Neural cell (in vitro differentiated cells): ENCODE data around the gene WDR55. TPM values are rescaled to one million over a fixed set of nuclear protein-coding genes. Genes with fewer than 3 reads are reported as not detected.
"Not testable (repeated sequence)": the region's sequence is repeated elsewhere in the genome, so short reads cannot be mapped to it uniquely, and the experiment has no call there.

Experiments
- H2AFZ ChIP-seq: fragments of 200-600, 300-800 bp; sonication (generic), shearing (Covaris generic); 2 replicates; pipeline ENCODE4 v1.6.0; 2014; ENCODE audit warnings: low read depth, mild to moderate bottlenecking, antibody characterized with exemption, low read length, moderate library complexity
- H3F3A ChIP-seq: fragments of 200-600 bp; shearing (Covaris generic); 2 replicates; pipeline ENCODE4 v1.6.1; 2016; ENCODE audit warnings: mild to moderate bottlenecking, moderate library complexity, mixed read lengths, antibody characterized with exemption, low read length; ENCODE audit not compliant: insufficient read depth, poor library complexity, severe bottlenecking
- H3K27ac ChIP-seq: fragments of 200-600, 300-800 bp; sonication (generic), shearing (Covaris generic); 2 replicates; pipeline ENCODE4 v1.5.1; 2014; ENCODE audit warnings: mild to moderate bottlenecking, low read length, moderate library complexity
- H3K27me3 ChIP-seq: fragments of 300-800, 200-600 bp; sonication (generic), shearing (Covaris generic); 2 replicates; pipeline ENCODE4 v1.6.0; 2014; ENCODE audit warnings: mild to moderate bottlenecking, low read depth, low read length, moderate library complexity; ENCODE audit not compliant: insufficient read depth
- H3K36me3 ChIP-seq: fragments of 300-800, 200-600 bp; sonication (generic), shearing (Covaris generic); 2 replicates; pipeline ENCODE4 v1.5.1; 2014; ENCODE audit warnings: mild to moderate bottlenecking, antibody characterized with exemption, low read length, moderate library complexity; ENCODE audit not compliant: insufficient read depth
- H3K4me2 ChIP-seq: fragments of 300-800, 200-600 bp; sonication (generic), shearing (Covaris generic); 2 replicates; pipeline ENCODE4 v1.6.0; 2014; ENCODE audit warnings: mild to moderate bottlenecking, low read length
- H3K4me3 ChIP-seq: fragments of 300-800, 200-600 bp; sonication (generic), shearing (Covaris generic); 2 replicates; pipeline ENCODE4 v1.5.1; 2014; ENCODE audit warnings: mild to moderate bottlenecking, low read length, moderate library complexity
- H3K79me2 ChIP-seq: fragments of 200-600 bp; shearing (Covaris generic); replicated peaks from 2 replicates; pipeline ENCODE4 v1.6.0; 2014; ENCODE audit warnings: mild to moderate bottlenecking, low read length, moderate library complexity; ENCODE audit not compliant: insufficient read depth
- H3K9ac ChIP-seq: fragments of 300-800, 200-600 bp; sonication (generic), shearing (Covaris generic); 2 replicates; pipeline ENCODE4 v1.6.1; 2016; ENCODE audit warnings: mild to moderate bottlenecking, low read length, mixed read lengths
- H3K9me2 ChIP-seq: fragments of 200-600 bp; shearing (Covaris generic); 2 replicates; pipeline ENCODE4 v1.6.1; 2016; ENCODE audit warnings: mild to moderate bottlenecking, low read length, mixed read lengths; ENCODE audit not compliant: insufficient read depth
- H3K9me3 ChIP-seq: fragments of 200-600, 300-800 bp; sonication (generic), shearing (Covaris generic); 2 replicates; pipeline ENCODE4 v1.6.1; 2016; ENCODE audit warnings: mild to moderate bottlenecking, mixed run types, low read length, moderate library complexity, mixed read lengths
- H4K20me1 ChIP-seq: fragments of 200-600 bp; shearing (Covaris generic); 2 replicates; pipeline ENCODE4 v1.6.1; 2016; ENCODE audit warnings: mild to moderate bottlenecking, mixed run types; ENCODE audit not compliant: insufficient read depth
- CTCF ChIP-seq: fragments of 450-650 bp; IDR thresholded peaks from 2 replicates; pipeline ENCODE4 v1.5.1; 2014; ENCODE audit warnings: antibody characterized with exemption, mild to moderate bottlenecking, moderate library complexity; ENCODE audit not compliant: poor library complexity, severe bottlenecking
- EP300 ChIP-seq: fragments of 450-650 bp; conservative IDR thresholded peaks from 2 replicates; pipeline ENCODE4 v1.6.1; 2014; ENCODE audit warnings: antibody characterized with exemption, mild to moderate bottlenecking, moderate library complexity; ENCODE audit not compliant: poor library complexity, severe bottlenecking
- EZH2 ChIP-seq: fragments of 200-600, 300-800 bp; shearing (Covaris generic), sonication (generic); IDR thresholded peaks from 2 replicates; pipeline ENCODE4 v1.6.1; 2014; ENCODE audit warnings: antibody characterized with exemption, low read length, borderline replicate concordance, mild to moderate bottlenecking; ENCODE audit not compliant: insufficient read depth, poor library complexity, severe bottlenecking
- MXI1 ChIP-seq: fragments of 450-650 bp; conservative IDR thresholded peaks from 2 replicates; pipeline ENCODE4 v1.6.1; 2014; ENCODE audit warnings: antibody characterized with exemption, mild to moderate bottlenecking; ENCODE audit not compliant: poor library complexity, severe bottlenecking
- POLR2AphosphoS5 ChIP-seq: IDR thresholded peaks from 2 replicates; pipeline ENCODE4 v1.6.1; 2012
- RAD21 ChIP-seq: fragments of 450-650 bp; conservative IDR thresholded peaks from 2 replicates; pipeline ENCODE4 v1.6.1; 2014; ENCODE audit warnings: antibody characterized with exemption, mild to moderate bottlenecking, moderate library complexity
- REST ChIP-seq: IDR thresholded peaks from 2 replicates; pipeline ENCODE4 v1.6.1; 2012; ENCODE audit warnings: borderline replicate concordance
- SMC3 ChIP-seq: fragments of 450-650 bp; conservative IDR thresholded peaks from 2 replicates; pipeline ENCODE4 v1.6.1; 2014; ENCODE audit warnings: antibody characterized with exemption, mild to moderate bottlenecking, moderate library complexity; ENCODE audit not compliant: poor library complexity
- TAF1 ChIP-seq: IDR thresholded peaks from 2 replicates; pipeline ENCODE4 v1.6.1; 2012; ENCODE audit warnings: low read depth
- polyA plus RNA-seq: library from polyadenylated mRNA; depleted of rRNA; stranded (reverse); fragments of >200 nt; gene quantifications from 2 replicates; pipeline ENCODE4 v1.2.3, GENCODE V29; 2014

WDR55 gene
- polyA plus RNA-seq, 1 donor from 2014 or later: 20.7 TPM

- no peaks in the 10 kb centered on the region for H4K20me1 ChIP-seq
- no peak for TF ChIP-seq MXI1
- no peak for TF ChIP-seq REST
- no peak for TF ChIP-seq EZH2
- TF ChIP-seq SMC3: no peak
- TF ChIP-seq TAF1: no peak
- no peak for TF ChIP-seq CTCF
- no peak for TF ChIP-seq POLR2AphosphoS5
- no peak for TF ChIP-seq RAD21
- TF ChIP-seq EP300: no peak
- H3F3A ChIP-seq: no peaks in the 10 kb centered on the region
- no peak overlapping the region for H3K4me3 ChIP-seq
- no peaks in the 10 kb centered on the region for H3K27me3 ChIP-seq
- H2AFZ ChIP-seq: no peak overlapping the region
- no peaks in the 10 kb centered on the region for H3K79me2 ChIP-seq
- H3K9me2 ChIP-seq: no peaks in the 10 kb centered on the region
- H3K27ac ChIP-seq: no peak overlapping the region
- H3K36me3 ChIP-seq: no peaks in the 10 kb centered on the region
- H3K4me2 ChIP-seq: no peak overlapping the region
- H3K9me3 ChIP-seq: no peaks in the 10 kb centered on the region
- no peak overlapping the region for H3K9ac ChIP-seq
Observed at GRCh38 chr5:140713562-140714094, 48.9 kb downstream of the WDR55 start.

GRCh38 chr5:140716238-140716637, 51.5 kb downstream of the WDR55 start:
- H3F3A ChIP-seq, H3K27me3 ChIP-seq, H3K9ac ChIP-seq, H3K9me3 ChIP-seq, H3K4me3 ChIP-seq, H3K79me2 ChIP-seq, H4K20me1 ChIP-seq, H3K9me2 ChIP-seq, H2AFZ ChIP-seq, H3K27ac ChIP-seq, H3K36me3 ChIP-seq, H3K4me2 ChIP-seq: not testable (repeated sequence)

- H2AFZ ChIP-seq: no peak overlapping the region
- H3K9me3 ChIP-seq: no peaks in the 10 kb centered on the region
- H3F3A ChIP-seq: no peaks in the 10 kb centered on the region
- H3K27me3 ChIP-seq: no peaks in the 10 kb centered on the region
- no peak for TF ChIP-seq EZH2
- no peak for TF ChIP-seq MXI1
- TF ChIP-seq RAD21: no peak
- TF ChIP-seq TAF1: no peak
- TF ChIP-seq CTCF: no peak
- TF ChIP-seq EP300: no peak
- TF ChIP-seq SMC3: no peak
- no peak for TF ChIP-seq POLR2AphosphoS5
- no peak for TF ChIP-seq REST
- no peaks in the 10 kb centered on the region for H3K9me2 ChIP-seq
- H4K20me1 ChIP-seq: no peaks in the 10 kb centered on the region
- no peaks in the 10 kb centered on the region for H3K79me2 ChIP-seq
- H3K9ac ChIP-seq: no peak overlapping the region
- no peak overlapping the region for H3K4me3 ChIP-seq
- H3K36me3 ChIP-seq: no peaks in the 10 kb centered on the region
- no peak overlapping the region for H3K4me2 ChIP-seq
- no peak overlapping the region for H3K27ac ChIP-seq
Observed at GRCh38 chr5:140718266-140718592, 53.5 kb downstream of the WDR55 start.
